Mesenchymal stem cell (in vitro differentiated cells and primary cell): ENCODE data around the gene IGSF21.

ENCODE experiments used
- DNase-seq: peaks from one replicate; pipeline ENCODE4 v3.0.0-alpha.2; 2013
- H2AFZ ChIP-seq: one replicate; pipeline ENCODE4 v1.6.1; 2013; ENCODE audit warnings: low read depth, mild to moderate bottlenecking, control low read depth, inconsistent platforms, low read length, moderate library complexity
- H2AK5ac ChIP-seq: 2 replicates; pipeline ENCODE4 v1.6.1; 2013; ENCODE audit warnings: low read length, moderate library complexity, mild to moderate bottlenecking, inconsistent platforms; ENCODE audit not compliant: severe bottlenecking
- H2BK120ac ChIP-seq: one replicate; pipeline ENCODE4 v1.6.1; 2013; ENCODE audit warnings: low read depth, mild to moderate bottlenecking, inconsistent platforms, low read length, moderate library complexity
- H2BK12ac ChIP-seq, 2 experiments: one replicate each; pipeline ENCODE4 v1.6.1; 2013; ENCODE audit warnings: inconsistent platforms in 2 of 2, low read length in 2 of 2, mild to moderate bottlenecking in 2 of 2, moderate library complexity in 2 of 2, control low read depth in 1 of 2
- H2BK15ac ChIP-seq: one replicate; pipeline ENCODE4 v1.6.1; 2013; ENCODE audit warnings: mild to moderate bottlenecking, low read depth, inconsistent platforms; ENCODE audit not compliant: poor library complexity, severe bottlenecking
- H2BK5ac ChIP-seq: 2 replicates; pipeline ENCODE4 v1.6.1; 2013; ENCODE audit warnings: low read depth, mild to moderate bottlenecking, low read length, control low read depth, inconsistent platforms; ENCODE audit not compliant: poor library complexity, severe bottlenecking
- H3K14ac ChIP-seq, 2 experiments: one replicate each; pipeline ENCODE4 v1.6.1; 2013; ENCODE audit warnings: inconsistent platforms in 2 of 2, low read length in 2 of 2, control low read depth in 1 of 2, mild to moderate bottlenecking in 1 of 2, moderate library complexity in 1 of 2
- H3K18ac ChIP-seq, 2 experiments: one replicate each; pipeline ENCODE4 v1.6.1; 2013; ENCODE audit warnings: inconsistent platforms in 2 of 2, low read length in 2 of 2, control low read depth in 1 of 2, low read depth in 1 of 2, mild to moderate bottlenecking in 1 of 2
- H3K23ac ChIP-seq, 2 experiments: one replicate each; pipeline ENCODE4 v1.6.1; 2013; ENCODE audit warnings: inconsistent platforms in 2 of 2, low read length in 2 of 2, mild to moderate bottlenecking in 2 of 2, moderate library complexity in 2 of 2, control low read depth in 1 of 2
- H3K27ac ChIP-seq: 2 replicates; pipeline ENCODE4 v1.5.1; 2013; ENCODE audit warnings: mild to moderate bottlenecking, moderate library complexity, low read length, control low read depth, inconsistent platforms; ENCODE audit not compliant: poor library complexity, severe bottlenecking
- H3K27me3 ChIP-seq, 2 experiments: 2 replicates each; pipeline versions ENCODE4 v1.6.1 to v1.7.0; 2013; ENCODE audit warnings: low read length in 2 of 2, mild to moderate bottlenecking in 2 of 2, moderate library complexity in 2 of 2, control low read depth in 1 of 2, inconsistent platforms in 1 of 2; ENCODE audit not compliant: control insufficient read depth in 1 of 2, insufficient read depth in 1 of 2
- H3K36me3 ChIP-seq, 2 experiments: 2 replicates each; pipeline versions ENCODE4 v1.6.1 to v1.7.0; 2013; ENCODE audit warnings: low read length in 2 of 2, control low read depth in 1 of 2, inconsistent platforms in 1 of 2, low read depth in 1 of 2, mild to moderate bottlenecking in 1 of 2; ENCODE audit not compliant: insufficient read depth in 2 of 2, control insufficient read depth in 1 of 2
- H3K4ac ChIP-seq, 2 experiments: one replicate each; pipeline ENCODE4 v1.6.1; 2013; ENCODE audit warnings: inconsistent platforms in 2 of 2, low read length in 2 of 2, mild to moderate bottlenecking in 2 of 2, moderate library complexity in 2 of 2, control low read depth in 1 of 2, low read depth in 1 of 2
- H3K4me1 ChIP-seq: 2 replicates; pipeline ENCODE4 v1.6.1; 2013; ENCODE audit warnings: low read depth, low read length, control low read depth; ENCODE audit not compliant: control insufficient read depth, insufficient read depth
- H3K4me2 ChIP-seq: 2 replicates; pipeline ENCODE4 v1.6.1; 2013; ENCODE audit warnings: low read length, mild to moderate bottlenecking, inconsistent platforms; ENCODE audit not compliant: poor library complexity, severe bottlenecking
- H3K4me3 ChIP-seq, 2 experiments: 2 replicates each; pipeline versions ENCODE4 v1.5.1 to v1.7.0; 2013; ENCODE audit warnings: low read length in 2 of 2, mild to moderate bottlenecking in 2 of 2, control low read depth in 1 of 2, low read depth in 1 of 2; ENCODE audit not compliant: insufficient read depth in 1 of 2
- H3K79me1 ChIP-seq: replicated peaks from 2 replicates; pipeline ENCODE4 v1.6.1; 2013; ENCODE audit warnings: mild to moderate bottlenecking, control low read depth, low read length, inconsistent platforms; ENCODE audit not compliant: poor library complexity, severe bottlenecking
- H3K9ac ChIP-seq: 2 replicates; pipeline ENCODE4 v1.7.0; 2013; ENCODE audit warnings: mild to moderate bottlenecking, low read length, moderate library complexity
- H3K9me3 ChIP-seq: 2 replicates; pipeline ENCODE4 v1.7.0; 2013; ENCODE audit warnings: mild to moderate bottlenecking, low read length; ENCODE audit not compliant: control insufficient read depth
- H4K8ac ChIP-seq: one replicate; pipeline ENCODE4 v1.6.1; 2013; ENCODE audit warnings: inconsistent platforms, mild to moderate bottlenecking, low read length, moderate library complexity
- H4K91ac ChIP-seq: one replicate; pipeline ENCODE4 v1.6.1; 2013; ENCODE audit warnings: mild to moderate bottlenecking, low read length, inconsistent platforms
- WGBS: methylation state at CpG from one replicate; pipeline ENCODE4 v1.1.7; 2013; ENCODE audit warnings: mixed read lengths; 5-methylcytosine and 5-hydroxymethylcytosine counted together

Gene IGSF21

GRCh38 chr1:18240906-18241305 lies 133.3 kb downstream of the IGSF21 start:
- Histone ChIP-seq H2BK15ac (no peak overlapping the region), H3K9ac (no peak overlapping the region), H2BK12ac (no peak overlapping the region), H3K27ac (no peak overlapping the region), H4K91ac (no peak overlapping the region), H3K4me2 (no peak overlapping the region), H2AFZ (no peak overlapping the region), H3K4me1 (no peaks in the 10 kb centered on the region), H2AK5ac (no peak overlapping the region), H3K36me3 (no peaks in the 10 kb centered on the region), H3K9me3 (no peaks in the 10 kb centered on the region), H3K4me3 (no peak overlapping the region), H2BK5ac (no peak overlapping the region), H3K14ac (no peak overlapping the region), H3K79me1 (no peaks in the 10 kb centered on the region), H4K8ac (no peak overlapping the region), H3K4ac (no peak overlapping the region), H3K18ac (no peak overlapping the region), H3K27me3 (peaks cover 0 to 53% of the 10 kb centered on the region in 2 experiments), H2BK120ac (no peak overlapping the region), H3K23ac (no peak overlapping the region)
- no CpG with 5 or more reads among the region's 1 CpG for WGBS
- no peak for DNase-seq

DNA sequence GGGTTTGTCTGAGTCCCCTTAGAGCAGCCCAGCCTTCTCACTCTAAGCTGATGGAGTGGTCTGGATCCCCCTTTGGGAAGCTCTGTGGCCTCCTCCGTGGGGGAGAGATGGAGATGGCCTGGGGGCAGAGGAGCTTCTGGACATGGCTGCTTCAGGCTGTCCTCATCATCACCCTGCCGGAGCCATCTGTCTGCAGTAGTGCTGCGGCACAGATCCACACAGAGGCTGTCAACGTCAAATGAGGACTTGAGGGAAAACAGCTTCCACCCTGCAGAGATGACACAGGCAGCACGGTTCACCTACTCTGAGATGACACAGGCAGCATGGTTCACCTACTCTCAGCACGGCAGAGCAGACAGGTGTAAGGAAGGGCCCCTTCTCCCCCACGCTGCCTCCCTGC lies 134.3 kb downstream of the IGSF21 start:
- no peak for DNase-seq
- no peaks in the 10 kb centered on the region for H3K4me1 ChIP-seq
- no peak overlapping the region for H3K9ac ChIP-seq
- peaks cover 0 to 53% of the 10 kb centered on the region in 2 experiments for H3K27me3 ChIP-seq
- no peaks in the 10 kb centered on the region for H3K36me3 ChIP-seq
- H2BK15ac ChIP-seq: no peak overlapping the region
- H3K4ac ChIP-seq: no peak overlapping the region
- H3K79me1 ChIP-seq: no peaks in the 10 kb centered on the region
- H4K91ac ChIP-seq: no peak overlapping the region
- no peak overlapping the region for H2AK5ac ChIP-seq
- no peak overlapping the region for H3K23ac ChIP-seq
- WGBS: 75% methylated on average over 7 of the region's 7 CpGs
- no peak overlapping the region for H3K4me2 ChIP-seq
- no peak overlapping the region for H3K27ac ChIP-seq
- no peak overlapping the region for H4K8ac ChIP-seq
- H3K18ac ChIP-seq: no peak overlapping the region
- H3K4me3 ChIP-seq: no peak overlapping the region
- H2AFZ ChIP-seq: no peak overlapping the region
- H3K14ac ChIP-seq: no peak overlapping the region
- no peaks in the 10 kb centered on the region for H3K9me3 ChIP-seq
- no peak overlapping the region for H2BK5ac ChIP-seq
- H2BK12ac ChIP-seq: no peak overlapping the region
- H2BK120ac ChIP-seq: no peak overlapping the region

DNA sequence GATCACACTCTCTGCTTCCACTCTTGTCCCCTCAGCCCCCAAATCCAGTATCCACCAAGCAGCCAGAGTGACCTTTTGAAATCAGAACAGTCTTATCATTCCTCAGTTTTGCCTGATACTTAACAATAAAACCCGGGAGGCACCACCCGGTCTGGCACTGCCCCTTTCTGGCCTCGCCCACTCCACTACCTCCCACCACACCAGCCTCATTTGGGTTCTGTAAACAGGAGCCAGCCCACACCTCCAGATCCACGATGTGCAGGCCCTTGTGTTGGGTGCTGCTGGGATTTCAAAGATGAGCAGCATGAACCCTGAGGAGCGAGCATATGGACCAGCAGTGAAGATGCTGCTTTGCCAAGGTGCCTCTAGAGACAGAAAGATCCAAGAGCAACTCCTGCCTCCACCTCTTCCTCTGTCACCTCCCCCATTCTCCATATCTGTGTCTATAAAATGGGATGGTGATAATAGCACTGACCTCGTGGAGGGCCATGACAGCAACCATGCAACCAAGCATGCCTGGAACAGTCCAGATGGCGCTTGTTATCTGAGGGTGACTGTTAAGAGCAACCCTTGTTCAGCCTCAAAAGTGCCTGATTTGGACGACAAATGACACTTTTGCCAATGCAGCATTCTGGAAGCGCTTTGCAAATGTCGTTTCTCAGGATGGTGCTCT lies 136.0 kb downstream of the IGSF21 start:
- Histone ChIP-seq H3K79me1 (no peaks in the 10 kb centered on the region), H2AFZ (no peak overlapping the region), H3K4me3 (no peak overlapping the region), H3K14ac (no peak overlapping the region), H4K91ac (no peak overlapping the region), H2AK5ac (no peak overlapping the region), H3K18ac (no peak overlapping the region), H3K9ac (no peak overlapping the region), H3K4me1 (no peaks in the 10 kb centered on the region), H3K23ac (no peak overlapping the region), H2BK120ac (no peak overlapping the region), H3K4ac (no peak overlapping the region), H3K27ac (no peak overlapping the region), H2BK12ac (no peak overlapping the region), H3K36me3 (no peaks in the 10 kb centered on the region), H3K27me3 (peaks cover 0 to 50% of the 10 kb centered on the region in 2 experiments), H3K4me2 (no peak overlapping the region), H3K9me3 (no peaks in the 10 kb centered on the region), H2BK15ac (no peak overlapping the region), H4K8ac (no peak overlapping the region), H2BK5ac (no peak overlapping the region)
- 66% methylated on average over 8 of the region's 10 CpGs for WGBS
- DNase-seq: no peak

GRCh38 chr1:18244762-18245161 lies 137.2 kb downstream of the IGSF21 start:
- Histone ChIP-seq H2BK15ac (no peak overlapping the region), H3K4me2 (no peak overlapping the region), H3K4me1 (no peaks in the 10 kb centered on the region), H3K4me3 (no peak overlapping the region), H3K79me1 (no peaks in the 10 kb centered on the region), H4K91ac (no peak overlapping the region), H3K14ac (no peak overlapping the region), H3K23ac (no peak overlapping the region), H3K27ac (no peak overlapping the region), H2BK12ac (no peak overlapping the region), H4K8ac (no peak overlapping the region), H3K9ac (no peak overlapping the region), H2BK120ac (no peak overlapping the region), H2AFZ (no peak overlapping the region), H3K4ac (no peak overlapping the region), H3K27me3 (peaks cover 0 to 51% of the 10 kb centered on the region in 2 experiments), H3K9me3 (no peaks in the 10 kb centered on the region), H3K18ac (no peak overlapping the region), H2AK5ac (no peak overlapping the region), H3K36me3 (no peaks in the 10 kb centered on the region), H2BK5ac (no peak overlapping the region)
- DNase-seq: no peak
- WGBS: no CpG with 5 or more reads among the region's 1 CpG
